DOHH2 (cell line): ENCODE results near the gene ELOA.
A peak's percentile ranks its signal among the peaks of the same experiment; 100 is the strongest.
"Not testable (repeated sequence)": the region's sequence is repeated elsewhere in the genome, so short reads cannot be mapped to it uniquely, and the experiment has no call there.

ENCODE experiments used
- H3F3A ChIP-seq: fragments of 200-600 bp; sonication (generic), shearing (Covaris generic); 2 replicates; pipeline ENCODE4 v1.6.0; 2016; ENCODE audit warnings: antibody characterized with exemption, mild to moderate bottlenecking; ENCODE audit not compliant: control insufficient read depth, insufficient read depth
- H3K27ac ChIP-seq: fragments of 200-600 bp; sonication (generic); 2 replicates; pipeline ENCODE4 v1.5.1; 2014; ENCODE audit warnings: low read depth, mild to moderate bottlenecking, low read length, moderate library complexity
- H3K27me3 ChIP-seq: fragments of 200-600 bp; sonication (generic); 2 replicates; pipeline ENCODE4 v1.6.1; 2014; ENCODE audit warnings: mild to moderate bottlenecking, low read length, mixed read lengths; ENCODE audit not compliant: control insufficient read depth
- H3K36me3 ChIP-seq: fragments of 200-600 bp; sonication (generic); 2 replicates; pipeline ENCODE4 v1.6.1; 2014; ENCODE audit warnings: mild to moderate bottlenecking, low read length, moderate library complexity, mixed read lengths; ENCODE audit not compliant: control insufficient read depth
- H3K4me1 ChIP-seq: fragments of 200-600 bp; sonication (generic); 2 replicates; pipeline ENCODE4 v1.6.1; 2014; ENCODE audit warnings: mild to moderate bottlenecking, low read length, mixed read lengths; ENCODE audit not compliant: control insufficient read depth
- H3K4me2 ChIP-seq: fragments of 200-600 bp; sonication (generic); 2 replicates; pipeline ENCODE4 v1.6.0; 2014; ENCODE audit warnings: mild to moderate bottlenecking, low read length, moderate library complexity
- H3K4me3 ChIP-seq: fragments of 200-600 bp; sonication (generic); 2 replicates; pipeline ENCODE4 v1.5.1; 2014; ENCODE audit warnings: mild to moderate bottlenecking, low read length, mixed read lengths
- H3K79me2 ChIP-seq: fragments of 200-600 bp; sonication (generic); 2 replicates; pipeline ENCODE4 v1.6.1; 2014; ENCODE audit warnings: mild to moderate bottlenecking, low read length, mixed read lengths; ENCODE audit not compliant: control insufficient read depth
- H3K9me2 ChIP-seq: fragments of 200-600 bp; sonication (generic); replicated peaks from 2 replicates; pipeline ENCODE4 v1.6.1; 2014; ENCODE audit warnings: mild to moderate bottlenecking, low read length, mixed read lengths; ENCODE audit not compliant: control insufficient read depth
- H3K9me3 ChIP-seq: fragments of 200-600 bp; sonication (generic); 2 replicates; pipeline ENCODE4 v1.6.1; 2014; ENCODE audit warnings: antibody characterized with exemption, low read length, mixed read lengths; ENCODE audit not compliant: control insufficient read depth, insufficient read depth
- H4K20me1 ChIP-seq: fragments of 200-600 bp; sonication (generic); 2 replicates; pipeline ENCODE4 v1.6.0; 2014; ENCODE audit warnings: low read depth, mild to moderate bottlenecking, antibody characterized with exemption, low read length, moderate library complexity; ENCODE audit not compliant: control insufficient read depth, insufficient read depth
- CTCF ChIP-seq: fragments of 200-600 bp; sonication (generic); IDR thresholded peaks from one replicate; pipeline ENCODE4 v1.5.1; 2014; ENCODE audit warnings: antibody characterized with exemption, mild to moderate bottlenecking, low read depth, low read length; ENCODE audit not compliant: poor library complexity, severe bottlenecking
- EZH2phosphoT487 ChIP-seq: fragments of 200-600 bp; sonication (generic); IDR thresholded peaks from 2 replicates; pipeline ENCODE4 v1.6.1; 2017; ENCODE audit warnings: borderline replicate concordance, mild to moderate bottlenecking, antibody characterized with exemption, low read length, moderate library complexity, mixed read lengths

Gene ELOA

DNA sequence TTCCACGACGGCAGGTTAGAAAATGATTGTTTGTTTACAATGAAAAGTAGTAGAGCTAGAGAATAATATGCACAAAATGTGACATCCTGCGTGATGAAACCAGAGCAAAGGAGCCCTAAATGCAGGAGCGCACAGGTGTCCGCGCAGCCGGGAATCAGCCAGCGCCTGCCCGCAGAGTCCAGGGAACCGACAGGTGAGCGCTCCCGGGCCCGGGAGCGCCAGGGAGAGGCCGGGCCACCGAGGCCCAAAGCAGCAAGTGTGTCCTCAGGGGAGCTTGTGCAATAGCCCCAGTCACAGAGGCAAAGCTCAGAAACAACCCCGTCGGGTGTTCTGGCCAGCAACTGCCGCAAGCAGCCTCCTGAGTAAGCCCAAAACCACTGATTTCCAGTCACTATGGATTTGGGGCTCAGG lies 58.1 kb downstream of the ELOA start:
- peaks cover 17% of the 10 kb centered on the region for H3K4me1 ChIP-seq
- no peaks in the 10 kb centered on the region for H3F3A ChIP-seq
- H3K4me2 ChIP-seq: peak overlapping the region; percentile 98
- H3K36me3 ChIP-seq: peaks cover 18% of the 10 kb centered on the region
- peaks cover 9% of the 10 kb centered on the region for H3K79me2 ChIP-seq
- no peak for TF ChIP-seq EZH2phosphoT487
- TF ChIP-seq CTCF: no peak
- H3K27me3 ChIP-seq: no peaks in the 10 kb centered on the region
- H3K9me3 ChIP-seq: no peaks in the 10 kb centered on the region
- no peaks in the 10 kb centered on the region for H3K9me2 ChIP-seq
- H3K4me3 ChIP-seq: peak overlapping the region; percentile 94
- peak overlapping the region; percentile 35; the same call in 1 of the 2 replicates for H3K27ac ChIP-seq
- H4K20me1 ChIP-seq: no peaks in the 10 kb centered on the region

DNA sequence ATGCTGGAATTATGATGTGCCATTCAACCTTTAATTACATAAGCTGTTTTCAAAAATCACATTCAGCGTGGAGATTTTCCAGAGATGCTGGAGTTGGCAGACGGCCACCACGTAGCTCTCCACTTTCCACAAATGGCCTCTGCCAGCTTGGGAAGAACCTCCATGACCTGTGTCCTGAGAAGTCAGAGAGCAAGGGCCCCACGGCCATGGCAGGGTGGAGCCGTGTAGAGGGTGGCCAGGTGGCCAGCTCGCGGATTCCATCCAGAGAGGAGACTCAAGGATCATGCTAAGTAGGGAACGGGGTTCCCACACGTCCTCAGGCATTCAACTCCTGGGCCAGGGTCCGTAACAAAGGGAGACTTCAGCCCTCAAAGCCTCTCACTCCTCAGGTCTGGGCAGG lies 58.6 kb downstream of the ELOA start:
- H3K4me2 ChIP-seq: peak overlapping the region; percentile 98
- no peaks in the 10 kb centered on the region for H3K27me3 ChIP-seq
- H3K9me3 ChIP-seq: no peaks in the 10 kb centered on the region
- no peak for TF ChIP-seq CTCF
- no peak for TF ChIP-seq EZH2phosphoT487
- peaks cover 9% of the 10 kb centered on the region for H3K79me2 ChIP-seq
- H3K27ac ChIP-seq: no peak overlapping the region
- H3K4me3 ChIP-seq: no peak overlapping the region; the same call in 1 of the 2 replicates
- H3K36me3 ChIP-seq: peaks cover 14% of the 10 kb centered on the region
- H4K20me1 ChIP-seq: no peaks in the 10 kb centered on the region
- peaks cover 17% of the 10 kb centered on the region for H3K4me1 ChIP-seq
- no peaks in the 10 kb centered on the region for H3F3A ChIP-seq
- H3K9me2 ChIP-seq: no peaks in the 10 kb centered on the region

GRCh38 chr1:23802809-23803342 lies 59.6 kb downstream of the ELOA start:
- not testable (repeated sequence) for H3F3A ChIP-seq, H3K27me3 ChIP-seq, H3K79me2 ChIP-seq, H3K4me3 ChIP-seq, H3K9me3 ChIP-seq, H3K9me2 ChIP-seq, H3K27ac ChIP-seq, H4K20me1 ChIP-seq, H3K4me2 ChIP-seq
- H3K4me1 ChIP-seq: peaks cover 21% of the 10 kb centered on the region
- H3K36me3 ChIP-seq: peaks cover 10% of the 10 kb centered on the region

- Histone ChIP-seq H3K36me3 (peaks cover 5% of the 10 kb centered on the region; the same call in 1 of the 2 replicates), H3K9me3 (no peaks in the 10 kb centered on the region), H3K79me2 (peaks cover 9% of the 10 kb centered on the region), H4K20me1 (no peaks in the 10 kb centered on the region), H3K4me3 (no peak overlapping the region), H3K9me2 (no peaks in the 10 kb centered on the region), H3K4me2 (no peak overlapping the region), H3K27ac (no peak overlapping the region), H3K27me3 (no peaks in the 10 kb centered on the region), H3K4me1 (peaks cover 21% of the 10 kb centered on the region), H3F3A (no peaks in the 10 kb centered on the region)
- TF ChIP-seq CTCF (no peak), EZH2phosphoT487 (no peak)
Measured at GRCh38 chr1:23803674-23804073, 60.4 kb downstream of the ELOA start.
